Upper lobe of right lung (tissue), 1 donor: Measurements from ENCODE around the gene COL13A1. TPM values are rescaled to one million over a fixed set of nuclear protein-coding genes. Genes with fewer than 3 reads are reported as not detected.
A peak's percentile ranks its signal among the peaks of the same experiment; 100 is the strongest.

Source experiments
- ATAC-seq: fragments of 200-7000 bp; cut with Tn5 transposase; one replicate; pipeline ENCODE4 v1.9.1; 2020; ENCODE audit warnings: mild to moderate bottlenecking, moderate library complexity
- DNase-seq: peaks from one replicate; pipeline ENCODE4 v3.0.0-alpha.2; 2020
- H3K27ac ChIP-seq: fragments of 200-600 bp; one replicate; pipeline ENCODE4 v1.8.0; 2022
- H3K27me3 ChIP-seq: fragments of 200-600 bp; one replicate; pipeline ENCODE4 v1.8.0; 2022; ENCODE audit warnings: mild to moderate bottlenecking
- H3K36me3 ChIP-seq: fragments of 200-600 bp; one replicate; pipeline ENCODE4 v1.8.0; 2022
- H3K4me1 ChIP-seq: fragments of 200-600 bp; one replicate; pipeline ENCODE4 v1.8.0; 2022
- H3K4me3 ChIP-seq: fragments of 200-600 bp; one replicate; pipeline ENCODE4 v1.8.0; 2022; ENCODE audit warnings: mild to moderate bottlenecking
- H3K9me3 ChIP-seq: fragments of 200-600 bp; one replicate; pipeline ENCODE4 v1.8.0; 2022
- intact Hi-C: fragments of 100-400 bp; cut with DNase I; formaldehyde crosslinking; loops from one replicate; pipeline ENCODE4 v1.11.0; 2022
- total RNA-seq: library from RNA; stranded (reverse); fragmentation: NEBNext Ultra II Directional; extraction: Animal tissue kit (Norgen Biotek cat#: 25700); gene quantifications from one replicate; pipeline ENCODE4 v1.2.1, GENCODE V29; 2021
- TF ChIP-seq, protein P1 (sequence below): fragments of 200-600 bp; IDR thresholded peaks from one replicate; pipeline ENCODE4 v1.8.0; 2022; ENCODE audit warnings: antibody characterized with exemption
- donor health status: DM: no; HTN: yes; CAD: no; lungs with severe emphysema.

COL13A1 gene
- total RNA-seq, 1 donor from 2014 or later = 13.5 TPM

DNA sequence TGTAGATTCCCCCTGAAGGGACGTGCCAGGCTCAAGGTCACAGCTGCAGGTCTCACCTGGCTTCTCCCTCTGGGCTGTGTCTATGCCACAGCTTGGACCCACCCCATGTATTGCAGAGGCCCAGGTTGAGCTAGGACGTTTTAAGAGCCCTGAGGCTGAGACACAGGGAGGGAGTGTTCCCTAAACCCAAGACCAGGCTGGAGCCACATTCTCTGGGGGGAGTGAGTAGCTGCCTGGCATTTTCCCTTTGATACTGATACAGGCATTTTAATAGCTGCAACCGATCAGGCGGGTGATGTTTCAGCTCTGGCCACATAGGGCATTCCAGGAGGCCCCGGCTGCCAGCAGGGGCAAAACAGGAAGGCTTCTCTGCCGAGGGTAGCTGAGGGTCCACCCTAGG is 13.4 kb downstream of the COL13A1 start:
- DNase-seq = no peak
- Histone ChIP-seq H3K27me3 (no peaks in the 10 kb centered on the region), H3K9me3 (no peaks in the 10 kb centered on the region), H3K4me1 (peaks cover 3% of the 10 kb centered on the region), H3K4me3 (no peak overlapping the region), H3K36me3 (no peaks in the 10 kb centered on the region), H3K27ac (no peak overlapping the region)
- no peak for ATAC-seq
- intact Hi-C loops = no loop called here
- TF ChIP-seq, protein P1, sequence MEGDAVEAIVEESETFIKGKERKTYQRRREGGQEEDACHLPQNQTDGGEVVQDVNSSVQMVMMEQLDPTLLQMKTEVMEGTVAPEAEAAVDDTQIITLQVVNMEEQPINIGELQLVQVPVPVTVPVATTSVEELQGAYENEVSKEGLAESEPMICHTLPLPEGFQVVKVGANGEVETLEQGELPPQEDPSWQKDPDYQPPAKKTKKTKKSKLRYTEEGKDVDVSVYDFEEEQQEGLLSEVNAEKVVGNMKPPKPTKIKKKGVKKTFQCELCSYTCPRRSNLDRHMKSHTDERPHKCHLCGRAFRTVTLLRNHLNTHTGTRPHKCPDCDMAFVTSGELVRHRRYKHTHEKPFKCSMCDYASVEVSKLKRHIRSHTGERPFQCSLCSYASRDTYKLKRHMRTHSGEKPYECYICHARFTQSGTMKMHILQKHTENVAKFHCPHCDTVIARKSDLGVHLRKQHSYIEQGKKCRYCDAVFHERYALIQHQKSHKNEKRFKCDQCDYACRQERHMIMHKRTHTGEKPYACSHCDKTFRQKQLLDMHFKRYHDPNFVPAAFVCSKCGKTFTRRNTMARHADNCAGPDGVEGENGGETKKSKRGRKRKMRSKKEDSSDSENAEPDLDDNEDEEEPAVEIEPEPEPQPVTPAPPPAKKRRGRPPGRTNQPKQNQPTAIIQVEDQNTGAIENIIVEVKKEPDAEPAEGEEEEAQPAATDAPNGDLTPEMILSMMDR = no peak

DNA sequence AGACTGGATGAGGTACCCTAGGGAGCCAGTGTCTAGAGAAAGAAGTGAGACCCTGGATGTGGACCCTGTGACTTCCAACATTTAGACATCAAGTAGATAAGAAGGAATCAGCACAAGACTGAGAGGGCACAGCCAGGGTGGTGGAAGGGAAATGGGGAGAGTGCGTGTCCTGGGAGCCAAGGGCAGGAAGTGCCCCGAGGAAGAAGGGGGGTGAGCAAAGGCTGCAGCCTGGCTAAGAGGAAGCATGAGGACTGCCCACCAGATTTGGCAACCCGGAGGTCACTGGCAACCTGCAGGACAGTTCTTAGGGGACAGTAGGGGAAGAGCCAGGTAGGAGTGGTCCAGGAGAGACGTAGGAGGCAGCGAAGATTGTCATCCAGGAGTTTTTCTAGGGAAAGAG is 14.8 kb downstream of the COL13A1 start:
- TF ChIP-seq, protein P1 = no peak
- Histone ChIP-seq H3K4me3 (no peak overlapping the region), H3K9me3 (no peaks in the 10 kb centered on the region), H3K36me3 (no peaks in the 10 kb centered on the region), H3K27me3 (no peaks in the 10 kb centered on the region), H3K4me1 (peaks cover 3% of the 10 kb centered on the region), H3K27ac (no peak overlapping the region)
- DNase-seq (no peak), ATAC-seq (peak; percentile 72)
- intact Hi-C loops = no loop called here

DNA sequence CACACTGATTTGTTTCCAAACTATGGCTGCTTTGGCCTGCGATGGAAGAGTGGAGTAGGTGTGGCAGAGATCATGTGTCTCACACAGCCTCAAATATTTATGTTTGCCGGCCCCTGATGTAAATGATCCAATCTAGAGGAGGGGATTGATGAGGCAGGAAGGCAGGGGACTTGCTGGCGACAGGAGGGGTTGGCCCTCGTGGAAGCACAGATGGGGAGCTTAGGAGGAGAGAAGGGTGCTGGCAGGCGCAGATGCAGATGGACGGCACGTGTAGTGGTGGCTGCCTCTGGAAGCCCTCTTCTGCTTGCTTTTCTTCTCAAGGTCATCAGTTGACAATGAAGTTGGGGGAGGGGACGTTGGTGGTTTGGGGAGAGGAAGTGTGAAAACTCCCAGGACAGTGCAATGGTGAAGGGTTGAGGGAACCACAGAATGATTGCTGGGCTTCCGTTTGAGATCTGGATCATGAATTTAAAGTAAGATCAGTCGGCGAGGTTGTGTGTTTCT is 15.4 kb downstream of the COL13A1 start:
- H3K4me1 ChIP-seq = peaks cover 3% of the 10 kb centered on the region
- H3K36me3 ChIP-seq = no peaks in the 10 kb centered on the region
- DNase-seq (no peak), ATAC-seq (no peak)
- no peaks in the 10 kb centered on the region for H3K27me3 ChIP-seq
- no peak overlapping the region for H3K27ac ChIP-seq
- H3K9me3 ChIP-seq = no peaks in the 10 kb centered on the region
- H3K4me3 ChIP-seq = no peak overlapping the region
- intact Hi-C loops = no loop called here
- TF ChIP-seq, protein P1 = no peak

DNA sequence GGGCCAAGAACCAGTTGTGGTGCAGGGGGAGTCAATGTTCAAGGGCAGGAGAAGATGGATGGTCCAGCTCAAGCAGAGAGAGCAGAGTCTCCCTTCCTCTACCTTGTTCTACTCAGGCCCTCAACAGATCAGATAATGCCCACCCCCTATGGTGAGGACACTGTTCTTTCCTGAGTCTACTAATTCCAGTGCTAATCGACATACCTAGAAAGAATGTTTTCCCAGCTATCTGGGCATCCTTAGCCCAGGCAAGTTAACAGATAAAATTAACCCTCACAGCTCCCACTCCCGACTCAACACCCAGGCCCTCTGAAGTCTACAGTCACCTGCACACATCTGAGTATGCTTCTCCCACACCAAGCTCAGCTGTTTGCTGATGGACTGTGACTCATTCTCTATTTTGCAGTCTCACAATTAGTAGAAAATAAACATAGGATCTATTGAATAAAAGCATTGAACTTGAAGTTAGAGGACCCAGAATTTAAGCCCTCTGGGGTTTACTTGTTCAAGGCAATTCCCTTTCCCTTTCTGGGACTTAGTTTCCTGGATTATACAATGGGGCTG is 17.1 kb downstream of the COL13A1 start:
- H3K4me3 ChIP-seq = no peak overlapping the region
- no peaks in the 10 kb centered on the region for H3K36me3 ChIP-seq
- no peak overlapping the region for H3K27ac ChIP-seq
- H3K9me3 ChIP-seq = no peaks in the 10 kb centered on the region
- peaks cover 3% of the 10 kb centered on the region for H3K4me1 ChIP-seq
- TF ChIP-seq, protein P1 = no peak
- intact Hi-C loops = no loop called here
- H3K27me3 ChIP-seq = no peaks in the 10 kb centered on the region
- DNase-seq (no peak), ATAC-seq (no peak)

DNA sequence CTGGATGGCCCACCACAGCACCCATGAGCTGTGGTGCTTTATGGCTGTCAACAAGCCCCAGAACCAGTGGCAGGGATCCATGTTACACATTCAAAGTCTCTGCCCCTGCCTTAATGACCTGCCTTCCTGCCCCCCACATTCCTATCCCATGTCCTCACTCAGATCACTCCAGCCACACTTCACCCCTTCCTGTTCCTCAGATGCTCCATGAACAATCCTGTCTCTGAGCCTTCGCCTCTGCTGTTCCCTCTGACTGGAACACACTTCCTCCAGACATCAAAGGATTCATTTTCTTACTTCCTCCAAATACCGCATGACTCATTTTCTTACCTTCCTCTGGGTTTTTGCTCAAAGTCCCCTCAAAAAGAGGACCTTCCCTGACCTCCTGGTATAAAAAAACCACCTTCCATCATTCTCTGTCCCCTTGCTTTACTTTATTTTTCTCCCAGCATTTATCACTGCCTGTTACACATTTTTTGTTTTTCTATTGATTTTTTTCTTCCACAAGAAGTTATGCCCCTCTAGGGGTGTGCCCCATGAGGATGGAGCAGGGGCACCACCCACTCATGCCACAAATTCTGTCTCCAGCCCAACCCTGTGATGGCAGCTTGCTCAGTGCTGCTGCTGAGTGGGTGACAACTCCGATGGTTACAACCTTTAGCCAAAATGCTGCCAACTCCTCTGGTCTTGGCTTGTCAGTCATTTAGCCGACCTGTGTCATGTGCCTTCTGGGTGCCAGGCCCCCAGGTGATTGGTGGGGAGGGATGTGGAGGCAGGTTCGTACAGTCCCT is 18.2 kb downstream of the COL13A1 start:
- no peaks in the 10 kb centered on the region for H3K27me3 ChIP-seq
- DNase-seq = no peak
- H3K9me3 ChIP-seq = no peaks in the 10 kb centered on the region
- H3K4me3 ChIP-seq = no peak overlapping the region
- intact Hi-C loops = no loop called here
- peaks cover 3% of the 10 kb centered on the region for H3K4me1 ChIP-seq
- no peak overlapping the region for H3K27ac ChIP-seq
- ATAC-seq = no peak
- H3K36me3 ChIP-seq = no peaks in the 10 kb centered on the region
- TF ChIP-seq, protein P1 = no peak
